Measurements from ENCODE around the gene ZNF624. TPM values are rescaled to one million over a fixed set of nuclear protein-coding genes. Genes with fewer than 3 reads are reported as not detected.

ZNF624 gene
- polyA plus RNA-seq, 2 of the 4 experiments (the other 2 are of a cell fraction), result 3.0 to 4.3 TPM

DNA sequence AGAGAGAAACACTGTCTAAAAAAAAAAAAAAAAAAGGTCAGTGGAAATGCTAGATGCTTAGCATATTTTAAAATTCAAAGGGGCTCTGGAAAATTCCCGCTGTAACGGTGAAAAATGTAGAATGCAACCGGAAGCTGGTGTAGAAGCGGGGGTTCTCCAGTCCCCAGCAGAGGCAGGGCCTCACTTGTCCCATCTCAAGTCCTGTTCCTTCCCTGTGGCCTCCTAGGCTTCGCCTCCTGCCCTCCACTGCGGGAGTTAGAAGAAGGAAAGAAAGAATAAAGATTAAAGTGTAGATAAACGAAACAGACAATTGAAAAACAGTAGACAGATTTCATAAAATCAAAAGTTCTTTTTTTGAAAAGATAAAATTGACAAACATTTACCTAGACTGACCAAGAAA is 69.9 kb downstream of the ZNF624 start:
- no peak for TF ChIP-seq RFX5 (IDR thresholded peaks at IDR 0.05)
- no peak for TF ChIP-seq KDM5A (IDR thresholded peaks at IDR 0.05)
- no peak for TF ChIP-seq POLR2AphosphoS2 (conservative IDR thresholded peaks at IDR 0.05; ENCODE audit: low read length)
- TF ChIP-seq TP53 (CRISPR knock-in tag; IDR thresholded peaks at IDR 0.05), result no peak
- FAIRE-seq, result peak; percentile 46
- 0 out of 3 replicates have a peak, but pooled peaks cover 2% of the 10 kb centered on the region for H3K4me1 ChIP-seq
- H3K4me3 ChIP-seq, result no peak overlapping the region; the same call in 2 of the 3 replicates
- CTCF ChIA-PET, result interaction anchor here (0.7 to 1.6 kb wide), 7 partner anchors 8 to 156 kb away, joined by 3 to 5 read pairs (median 3); no protein-coding TSS in a partner anchor
- H3K27ac ChIP-seq, result no peak overlapping the region
- ATAC-seq, result no peak
- peak overlapping the region; percentile 63 for H3K4me2 ChIP-seq
- peaks cover 64% of the 10 kb centered on the region for H3K9me3 ChIP-seq
- WGBS (ENCODE audit: missing lambda C conversion rate), result 58% methylated on average over 7 of the region's 7 CpGs
- DNase-seq (ENCODE audit: low read depth in 1 of 2, low spot score in 1 of 2), result no peak
- POLR2A ChIA-PET, result no interaction called here

DNA sequence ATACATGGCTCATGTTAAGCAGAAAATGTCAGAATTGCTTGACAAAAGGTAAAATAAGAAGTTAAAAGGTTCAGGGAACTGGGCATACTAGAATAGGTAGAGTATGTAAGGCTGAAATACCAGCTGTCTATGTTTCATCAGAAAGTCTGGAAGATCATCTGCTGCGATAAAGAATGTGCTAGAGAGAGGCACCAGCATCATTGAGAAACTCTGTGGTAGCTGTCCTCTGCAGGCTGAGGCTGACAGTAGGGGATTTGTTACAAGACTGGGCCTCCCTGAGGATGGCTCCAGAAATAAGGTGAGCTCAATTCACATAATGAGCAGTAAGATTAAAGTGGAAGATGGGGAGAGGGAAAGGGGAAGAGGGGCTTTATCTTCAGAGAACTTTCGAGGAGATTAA is 80.2 kb downstream of the ZNF624 start:
- ChIA-PET POLR2A (no interaction called here), CTCF (interaction anchor here (0.5 to 4.8 kb wide), 3 partner anchors 16 to 464 kb away, joined by 3 to 24 read pairs (median 4); no protein-coding TSS in a partner anchor)
- Histone ChIP-seq H3K27ac (no peak overlapping the region), H3K4me1 (no peaks in the 10 kb centered on the region), H3K9me3 (peaks cover 58% of the 10 kb centered on the region), H3K4me3 (no peak overlapping the region), H3K4me2 (no peak overlapping the region)
- DNase-seq (ENCODE audit: low read depth in 1 of 2, low spot score in 1 of 2) (no peak), FAIRE-seq (no peak), ATAC-seq (no peak)
- WGBS (ENCODE audit: missing lambda C conversion rate), result 1% methylated on average over 2 of the region's 2 CpGs
- TF ChIP-seq CBX2 (IDR thresholded peaks at IDR 0.05; ENCODE audit: borderline replicate concordance, low read depth), result no peak
- TF ChIP-seq, protein P1, sequence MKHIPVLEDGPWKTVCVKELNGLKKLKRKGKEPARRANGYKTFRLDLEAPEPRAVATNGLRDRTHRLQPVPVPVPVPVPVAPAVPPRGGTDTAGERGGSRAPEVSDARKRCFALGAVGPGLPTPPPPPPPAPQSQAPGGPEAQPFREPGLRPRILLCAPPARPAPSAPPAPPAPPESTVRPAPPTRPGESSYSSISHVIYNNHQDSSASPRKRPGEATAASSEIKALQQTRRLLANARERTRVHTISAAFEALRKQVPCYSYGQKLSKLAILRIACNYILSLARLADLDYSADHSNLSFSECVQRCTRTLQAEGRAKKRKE (CRISPR knock-in tag; IDR thresholded peaks at IDR 0.05; ENCODE audit: low read depth), result no peak
- no peak for TF ChIP-seq TP53 (CRISPR knock-in tag; IDR thresholded peaks at IDR 0.05)
- no peak for TF ChIP-seq FOSB (CRISPR knock-in tag; IDR thresholded peaks at IDR 0.05)

Small RNA genes lying within 50 kb of the gene (small RNA-seq; reads per million reads assigned to genes)
- 0 reads per million in 6 experiments for gene RNU6-405P

Other genes with a start within 250 kb of the ZNF624 start
- gene TRPV2, start 238.3 kb downstream of the ZNF624 start, polyA plus RNA-seq (2011; rRNA removed), result 0.31 and 0.60 TPM in 2 replicates
- 0.35 to 0.62 TPM (median 0.61 TPM) in 3 replicates for gene TRPV2, start 238.3 kb downstream of the ZNF624 start, polyA plus RNA-seq (2017; fragmentation: RNase III; extraction: RNeasy Plus Mini Kit Qiagen cat#74134 plus additional on column Dnase treatment)
- gene LRRC75A, start 161.7 kb downstream of the ZNF624 start, polyA plus RNA-seq (2011; rRNA removed), result 0.65 and 0.78 TPM in 2 replicates
- gene LRRC75A, start 161.7 kb downstream of the ZNF624 start, polyA plus RNA-seq (2017; fragmentation: RNase III; extraction: RNeasy Plus Mini Kit Qiagen cat#74134 plus additional on column Dnase treatment), result 0.54 to 0.85 TPM (median 0.84 TPM) in 3 replicates
- gene ZNF287, start 84.6 kb downstream of the ZNF624 start, polyA plus RNA-seq (2011; rRNA removed), result 16.7 and 17.0 TPM in 2 replicates
- 11.7 to 13.5 TPM (median 12.1 TPM) in 3 replicates for gene ZNF287, start 84.6 kb downstream of the ZNF624 start, polyA plus RNA-seq (2017; fragmentation: RNase III; extraction: RNeasy Plus Mini Kit Qiagen cat#74134 plus additional on column Dnase treatment)
- gene CCDC144A, start 36.4 kb upstream of the ZNF624 start, polyA plus RNA-seq (2011; rRNA removed), result 9.2 and 12.7 TPM in 2 replicates
- 2.4 to 3.1 TPM (median 2.5 TPM) in 3 replicates for gene CCDC144A, start 36.4 kb upstream of the ZNF624 start, polyA plus RNA-seq (2017; fragmentation: RNase III; extraction: RNeasy Plus Mini Kit Qiagen cat#74134 plus additional on column Dnase treatment)

Data from A549 (cell line).